GM23338 (cell line): ENCODE data around the gene TRMT13. TPM values are rescaled to one million over a fixed set of nuclear protein-coding genes. Genes with fewer than 3 reads are reported as not detected.

Experiments
- ATAC-seq: fragments of 200-7000 bp; cut with Tn5 transposase; 3 replicates; pipeline ENCODE4 v1.9.1; 2020
- DNase-seq: peaks from one replicate; pipeline ENCODE4 v3.0.0-alpha.2; 2015; ENCODE audit warnings: low spot score
- H2AFZ ChIP-seq: fragments of 200-600 bp; sonication (generic); 2 replicates; pipeline ENCODE4 v1.8.0; 2016; ENCODE audit warnings: antibody characterized with exemption, mild to moderate bottlenecking, moderate library complexity
- H3F3A ChIP-seq: fragments of 200-600 bp; sonication (generic); replicated peaks from 2 replicates; pipeline ENCODE4 v1.8.0; 2017; ENCODE audit warnings: antibody characterized with exemption, mixed run types, low read depth
- H3K27ac ChIP-seq: fragments of 200-600 bp; sonication (generic); 2 replicates; pipeline ENCODE4 v1.6.1; 2016; ENCODE audit warnings: low read depth
- H3K27me3 ChIP-seq: fragments of 200-600 bp; sonication (generic); 2 replicates; pipeline ENCODE4 v1.8.0; 2016; ENCODE audit warnings: mild to moderate bottlenecking, mixed run types, moderate library complexity; ENCODE audit not compliant: insufficient read depth
- H3K36me3 ChIP-seq: fragments of 200-600 bp; sonication (generic); 2 replicates; pipeline ENCODE4 v1.8.0; 2016; ENCODE audit warnings: mild to moderate bottlenecking; ENCODE audit not compliant: insufficient read depth
- H3K4me1 ChIP-seq: fragments of 200-600 bp; sonication (generic); 2 replicates; pipeline ENCODE4 v1.8.0; 2016; ENCODE audit warnings: mild to moderate bottlenecking, moderate library complexity; ENCODE audit not compliant: insufficient read depth
- H3K4me2 ChIP-seq: fragments of 200-600 bp; sonication (generic); 2 replicates; pipeline ENCODE4 v1.7.1; 2017; ENCODE audit warnings: mixed run types
- H3K4me3 ChIP-seq: fragments of 200-600 bp; sonication (generic); 2 replicates; pipeline ENCODE4 v1.6.1; 2016; ENCODE audit warnings: mixed run types
- H3K79me2 ChIP-seq: fragments of 200-600 bp; sonication (generic); replicated peaks from 2 replicates; pipeline ENCODE4 v1.8.0; 2017; ENCODE audit warnings: mild to moderate bottlenecking; ENCODE audit not compliant: insufficient read depth
- H3K9me2 ChIP-seq: fragments of 200-600 bp; sonication (generic); 2 replicates; pipeline ENCODE4 v1.8.0; 2017; ENCODE audit not compliant: insufficient read depth
- H4K20me1 ChIP-seq: fragments of 200-600 bp; sonication (generic); replicated peaks from 2 replicates; pipeline ENCODE4 v1.8.0; 2017; ENCODE audit warnings: mild to moderate bottlenecking; ENCODE audit not compliant: insufficient read depth
- H3K27ac Mint-ChIP-seq: 2 replicates; pipeline ENCODE4 v1.8.0; 2020; ENCODE audit warnings: inconsistent platforms, mild to moderate bottlenecking, moderate library complexity, mixed read lengths
- H3K27me3 Mint-ChIP-seq: 3 replicates; pipeline ENCODE4 v1.8.0; 2022; ENCODE audit warnings: low read depth, mild to moderate bottlenecking, moderate library complexity, mixed read lengths, inconsistent platforms; ENCODE audit not compliant: insufficient read depth, poor library complexity
- H3K36me3 Mint-ChIP-seq: 3 replicates; pipeline ENCODE4 v1.8.0; 2021; ENCODE audit warnings: low read depth, mild to moderate bottlenecking, inconsistent platforms, moderate library complexity, mixed read lengths
- H3K4me1 Mint-ChIP-seq: 3 replicates; pipeline ENCODE4 v1.8.0; 2020; ENCODE audit warnings: mild to moderate bottlenecking, inconsistent platforms, mixed read lengths
- H3K4me3 Mint-ChIP-seq: 3 replicates; pipeline ENCODE4 v1.8.0; 2021; ENCODE audit warnings: moderate library complexity, mild to moderate bottlenecking, inconsistent platforms, mixed read lengths
- H3K9me3 Mint-ChIP-seq: 3 replicates; pipeline ENCODE4 v1.8.0; 2020; ENCODE audit warnings: moderate library complexity, mild to moderate bottlenecking, inconsistent platforms, mixed read lengths
- CREB1 ChIP-seq: fragments of 250-450 bp; sonication (Bioruptor Pico); IDR thresholded peaks from 2 replicates; pipeline ENCODE4 v1.5.0; 2020; ENCODE audit warnings: low read depth, mild to moderate bottlenecking, moderate library complexity
- EZH2 ChIP-seq: fragments of 200-600 bp; sonication (generic); IDR thresholded peaks from one replicate; pipeline ENCODE4 v1.8.0; 2017; ENCODE audit warnings: antibody characterized with exemption, mild to moderate bottlenecking, low read depth; ENCODE audit not compliant: unreplicated experiment
- EZH2phosphoT487 ChIP-seq: fragments of 200-600 bp; sonication (generic); IDR thresholded peaks from one replicate; pipeline ENCODE4 v1.8.1; 2018; ENCODE audit warnings: antibody characterized with exemption; ENCODE audit not compliant: unreplicated experiment
- JUNB ChIP-seq: IDR thresholded peaks from one replicate; pipeline ENCODE4 v1.6.1; 2016; ENCODE audit warnings: antibody characterized with exemption; ENCODE audit not compliant: unreplicated experiment
- NANOG ChIP-seq: IDR thresholded peaks from 2 replicates; pipeline ENCODE4 v1.6.1; 2016; ENCODE audit warnings: antibody characterized with exemption, borderline replicate concordance
- POLR2AphosphoS5 ChIP-seq: IDR thresholded peaks from 2 replicates; pipeline ENCODE4 v1.6.1; 2016; ENCODE audit warnings: antibody characterized with exemption, low read depth
- STAT1 ChIP-seq: IDR thresholded peaks from one replicate; pipeline ENCODE4 v1.6.1; 2016; ENCODE audit warnings: antibody characterized with exemption; ENCODE audit not compliant: unreplicated experiment
- ZNF114 ChIP-seq: fragments of 250-450 bp; sonication (Bioruptor Pico); IDR thresholded peaks from 2 replicates; pipeline ENCODE4 v1.5.0; 2020; ENCODE audit warnings: mild to moderate bottlenecking, moderate library complexity
- ZNF331 ChIP-seq: fragments of 250-450 bp; sonication (Bioruptor Pico); IDR thresholded peaks from 2 replicates; pipeline ENCODE4 v1.5.0; 2020; ENCODE audit warnings: low read depth, mild to moderate bottlenecking, moderate library complexity
- polyA plus RNA-seq: library from polyadenylated mRNA; unstranded; fragments of >200 nt; fragmentation: Nextera tagmentation; extraction: Ambion mirVana; gene quantifications from 2 replicates; pipeline ENCODE4 v1.2.1, GENCODE V29; 2016
- total RNA-seq: library from RNA; depleted of rRNA; stranded (reverse); fragments of >200 nt; shearing (Covaris generic); gene quantifications from 2 replicates; pipeline ENCODE4 v1.2.3, GENCODE V29; 2014
- TF ChIP-seq, protein P1 (sequence below): fragments of 250-450 bp; sonication (Bioruptor Pico); IDR thresholded peaks from 2 replicates; pipeline ENCODE4 v1.5.0; 2020; ENCODE audit warnings: mild to moderate bottlenecking, moderate library complexity
- TF ChIP-seq, protein P2 (sequence below), 2 experiments: fragments of 200-600 bp in 1 of 2; sonication (generic) in 1 of 2; conservative IDR thresholded peaks; 2 replicates each; pipeline versions ENCODE4 v1.5.1 to v1.6.1; 2016 to 2017; ENCODE audit warnings: antibody characterized with exemption in 2 of 2, low read depth in 2 of 2, mild to moderate bottlenecking in 2 of 2, moderate library complexity in 1 of 2
- TF ChIP-seq, protein P3 (sequence below): IDR thresholded peaks from one replicate; pipeline ENCODE4 v1.6.1; 2018; ENCODE audit warnings: antibody characterized with exemption; ENCODE audit not compliant: unreplicated experiment
- TF ChIP-seq, protein P4 (sequence below): IDR thresholded peaks from 2 replicates; pipeline ENCODE4 v1.6.1; 2016; ENCODE audit warnings: antibody characterized with exemption

The TRMT13 gene
- total and polyA plus RNA-seq, 2 experiments from 2014 or later: 14.5 to 22.8 TPM

DNA sequence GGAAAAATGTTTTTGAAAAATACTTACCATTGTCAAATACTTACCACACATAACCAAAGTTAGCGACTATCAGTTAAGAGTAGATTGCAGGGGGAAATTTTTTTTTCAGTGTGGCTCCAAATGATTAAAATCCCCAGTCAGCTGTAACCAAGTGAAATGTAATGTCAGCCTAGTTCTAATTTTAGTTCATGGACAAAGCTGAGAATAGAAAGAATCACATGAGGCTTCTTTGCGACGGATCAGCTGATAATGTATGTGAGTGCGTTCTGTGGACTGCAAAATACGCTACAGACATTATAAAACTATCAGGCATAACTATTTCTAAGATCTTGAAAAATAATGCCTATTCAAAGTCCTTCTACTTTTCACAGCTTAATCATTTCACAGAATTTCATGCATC is 45.1 kb downstream of the TRMT13 start, which contains the start of gene LRRC39:
TSS of gene LRRC39 (minus strand) at position 166 of the 400 bp plus-strand sequence. CDS start 9,740 bp downstream, outside the sequence.
- no peak within 1 kb of the TSS for H3K4me3 Mint-ChIP-seq
- H3K9me2 ChIP-seq: no peaks in the 10 kb centered on the region
- H3K9me3 Mint-ChIP-seq: no peaks in the 10 kb centered on the region
- no peaks in the 10 kb centered on the region for H3K4me1 Mint-ChIP-seq
- H4K20me1 ChIP-seq: no peaks in the 10 kb centered on the region
- no peak within 1 kb of the TSS for H2AFZ ChIP-seq
- peaks cover 1% of the 10 kb centered on the region for H3K27me3 Mint-ChIP-seq
- H3K27ac Mint-ChIP-seq: no peak within 1 kb of the TSS
- no peak within 1 kb of the TSS for H3K27ac ChIP-seq
- H3K4me3 ChIP-seq: no peak within 1 kb of the TSS
- H3F3A ChIP-seq: no peaks in the 10 kb centered on the region
- ATAC-seq: no peak
- H3K27me3 ChIP-seq: no peaks in the 10 kb centered on the region
- TF ChIP-seq, protein P1, sequence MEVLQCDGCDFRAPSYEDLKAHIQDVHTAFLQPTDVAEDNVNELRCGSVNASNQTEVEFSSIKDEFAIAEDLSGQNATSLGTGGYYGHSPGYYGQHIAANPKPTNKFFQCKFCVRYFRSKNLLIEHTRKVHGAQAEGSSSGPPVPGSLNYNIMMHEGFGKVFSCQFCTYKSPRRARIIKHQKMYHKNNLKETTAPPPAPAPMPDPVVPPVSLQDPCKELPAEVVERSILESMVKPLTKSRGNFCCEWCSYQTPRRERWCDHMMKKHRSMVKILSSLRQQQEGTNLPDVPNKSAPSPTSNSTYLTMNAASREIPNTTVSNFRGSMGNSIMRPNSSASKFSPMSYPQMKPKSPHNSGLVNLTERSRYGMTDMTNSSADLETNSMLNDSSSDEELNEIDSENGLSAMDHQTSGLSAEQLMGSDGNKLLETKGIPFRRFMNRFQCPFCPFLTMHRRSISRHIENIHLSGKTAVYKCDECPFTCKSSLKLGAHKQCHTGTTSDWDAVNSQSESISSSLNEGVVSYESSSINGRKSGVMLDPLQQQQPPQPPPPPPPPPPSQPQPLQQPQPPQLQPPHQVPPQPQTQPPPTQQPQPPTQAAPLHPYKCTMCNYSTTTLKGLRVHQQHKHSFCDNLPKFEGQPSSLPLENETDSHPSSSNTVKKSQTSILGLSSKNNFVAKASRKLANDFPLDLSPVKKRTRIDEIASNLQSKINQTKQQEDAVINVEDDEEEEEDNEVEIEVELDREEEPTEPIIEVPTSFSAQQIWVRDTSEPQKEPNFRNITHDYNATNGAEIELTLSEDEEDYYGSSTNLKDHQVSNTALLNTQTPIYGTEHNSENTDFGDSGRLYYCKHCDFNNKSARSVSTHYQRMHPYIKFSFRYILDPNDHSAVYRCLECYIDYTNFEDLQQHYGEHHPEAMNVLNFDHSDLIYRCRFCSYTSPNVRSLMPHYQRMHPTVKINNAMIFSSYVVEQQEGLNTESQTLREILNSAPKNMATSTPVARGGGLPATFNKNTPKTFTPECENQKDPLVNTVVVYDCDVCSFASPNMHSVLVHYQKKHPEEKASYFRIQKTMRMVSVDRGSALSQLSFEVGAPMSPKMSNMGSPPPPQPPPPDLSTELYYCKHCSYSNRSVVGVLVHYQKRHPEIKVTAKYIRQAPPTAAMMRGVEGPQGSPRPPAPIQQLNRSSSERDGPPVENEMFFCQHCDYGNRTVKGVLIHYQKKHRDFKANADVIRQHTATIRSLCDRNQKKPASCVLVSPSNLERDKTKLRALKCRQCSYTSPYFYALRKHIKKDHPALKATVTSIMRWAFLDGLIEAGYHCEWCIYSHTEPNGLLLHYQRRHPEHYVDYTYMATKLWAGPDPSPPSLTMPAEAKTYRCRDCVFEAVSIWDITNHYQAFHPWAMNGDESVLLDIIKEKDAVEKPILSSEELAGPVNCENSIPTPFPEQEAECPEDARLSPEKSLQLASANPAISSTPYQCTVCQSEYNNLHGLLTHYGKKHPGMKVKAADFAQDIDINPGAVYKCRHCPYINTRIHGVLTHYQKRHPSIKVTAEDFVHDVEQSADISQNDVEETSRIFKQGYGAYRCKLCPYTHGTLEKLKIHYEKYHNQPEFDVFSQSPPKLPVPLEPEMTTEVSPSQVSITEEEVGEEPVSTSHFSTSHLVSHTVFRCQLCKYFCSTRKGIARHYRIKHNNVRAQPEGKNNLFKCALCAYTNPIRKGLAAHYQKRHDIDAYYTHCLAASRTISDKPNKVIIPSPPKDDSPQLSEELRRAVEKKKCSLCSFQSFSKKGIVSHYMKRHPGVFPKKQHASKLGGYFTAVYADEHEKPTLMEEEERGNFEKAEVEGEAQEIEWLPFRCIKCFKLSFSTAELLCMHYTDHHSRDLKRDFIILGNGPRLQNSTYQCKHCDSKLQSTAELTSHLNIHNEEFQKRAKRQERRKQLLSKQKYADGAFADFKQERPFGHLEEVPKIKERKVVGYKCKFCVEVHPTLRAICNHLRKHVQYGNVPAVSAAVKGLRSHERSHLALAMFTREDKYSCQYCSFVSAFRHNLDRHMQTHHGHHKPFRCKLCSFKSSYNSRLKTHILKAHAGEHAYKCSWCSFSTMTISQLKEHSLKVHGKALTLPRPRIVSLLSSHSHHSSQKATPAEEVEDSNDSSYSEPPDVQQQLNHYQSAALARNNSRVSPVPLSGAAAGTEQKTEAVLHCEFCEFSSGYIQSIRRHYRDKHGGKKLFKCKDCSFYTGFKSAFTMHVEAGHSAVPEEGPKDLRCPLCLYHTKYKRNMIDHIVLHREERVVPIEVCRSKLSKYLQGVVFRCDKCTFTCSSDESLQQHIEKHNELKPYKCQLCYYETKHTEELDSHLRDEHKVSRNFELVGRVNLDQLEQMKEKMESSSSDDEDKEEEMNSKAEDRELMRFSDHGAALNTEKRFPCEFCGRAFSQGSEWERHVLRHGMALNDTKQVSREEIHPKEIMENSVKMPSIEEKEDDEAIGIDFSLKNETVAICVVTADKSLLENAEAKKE (CRISPR knock-in tag): no peak
- TF ChIP-seq JUNB (no peak), EZH2phosphoT487 (no peak), ZNF331 (CRISPR knock-in tag) (no peak), EZH2 (no peak), ZNF114 (CRISPR knock-in tag) (no peak), CREB1 (no peak), NANOG (no peak), STAT1 (no peak), POLR2AphosphoS5 (no peak)
- TF ChIP-seq, protein P2, sequence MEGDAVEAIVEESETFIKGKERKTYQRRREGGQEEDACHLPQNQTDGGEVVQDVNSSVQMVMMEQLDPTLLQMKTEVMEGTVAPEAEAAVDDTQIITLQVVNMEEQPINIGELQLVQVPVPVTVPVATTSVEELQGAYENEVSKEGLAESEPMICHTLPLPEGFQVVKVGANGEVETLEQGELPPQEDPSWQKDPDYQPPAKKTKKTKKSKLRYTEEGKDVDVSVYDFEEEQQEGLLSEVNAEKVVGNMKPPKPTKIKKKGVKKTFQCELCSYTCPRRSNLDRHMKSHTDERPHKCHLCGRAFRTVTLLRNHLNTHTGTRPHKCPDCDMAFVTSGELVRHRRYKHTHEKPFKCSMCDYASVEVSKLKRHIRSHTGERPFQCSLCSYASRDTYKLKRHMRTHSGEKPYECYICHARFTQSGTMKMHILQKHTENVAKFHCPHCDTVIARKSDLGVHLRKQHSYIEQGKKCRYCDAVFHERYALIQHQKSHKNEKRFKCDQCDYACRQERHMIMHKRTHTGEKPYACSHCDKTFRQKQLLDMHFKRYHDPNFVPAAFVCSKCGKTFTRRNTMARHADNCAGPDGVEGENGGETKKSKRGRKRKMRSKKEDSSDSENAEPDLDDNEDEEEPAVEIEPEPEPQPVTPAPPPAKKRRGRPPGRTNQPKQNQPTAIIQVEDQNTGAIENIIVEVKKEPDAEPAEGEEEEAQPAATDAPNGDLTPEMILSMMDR (conservative IDR thresholded peaks at IDR 0.05; ENCODE audit: low read depth in 2 of 2): no peak
- TF ChIP-seq, protein P3, sequence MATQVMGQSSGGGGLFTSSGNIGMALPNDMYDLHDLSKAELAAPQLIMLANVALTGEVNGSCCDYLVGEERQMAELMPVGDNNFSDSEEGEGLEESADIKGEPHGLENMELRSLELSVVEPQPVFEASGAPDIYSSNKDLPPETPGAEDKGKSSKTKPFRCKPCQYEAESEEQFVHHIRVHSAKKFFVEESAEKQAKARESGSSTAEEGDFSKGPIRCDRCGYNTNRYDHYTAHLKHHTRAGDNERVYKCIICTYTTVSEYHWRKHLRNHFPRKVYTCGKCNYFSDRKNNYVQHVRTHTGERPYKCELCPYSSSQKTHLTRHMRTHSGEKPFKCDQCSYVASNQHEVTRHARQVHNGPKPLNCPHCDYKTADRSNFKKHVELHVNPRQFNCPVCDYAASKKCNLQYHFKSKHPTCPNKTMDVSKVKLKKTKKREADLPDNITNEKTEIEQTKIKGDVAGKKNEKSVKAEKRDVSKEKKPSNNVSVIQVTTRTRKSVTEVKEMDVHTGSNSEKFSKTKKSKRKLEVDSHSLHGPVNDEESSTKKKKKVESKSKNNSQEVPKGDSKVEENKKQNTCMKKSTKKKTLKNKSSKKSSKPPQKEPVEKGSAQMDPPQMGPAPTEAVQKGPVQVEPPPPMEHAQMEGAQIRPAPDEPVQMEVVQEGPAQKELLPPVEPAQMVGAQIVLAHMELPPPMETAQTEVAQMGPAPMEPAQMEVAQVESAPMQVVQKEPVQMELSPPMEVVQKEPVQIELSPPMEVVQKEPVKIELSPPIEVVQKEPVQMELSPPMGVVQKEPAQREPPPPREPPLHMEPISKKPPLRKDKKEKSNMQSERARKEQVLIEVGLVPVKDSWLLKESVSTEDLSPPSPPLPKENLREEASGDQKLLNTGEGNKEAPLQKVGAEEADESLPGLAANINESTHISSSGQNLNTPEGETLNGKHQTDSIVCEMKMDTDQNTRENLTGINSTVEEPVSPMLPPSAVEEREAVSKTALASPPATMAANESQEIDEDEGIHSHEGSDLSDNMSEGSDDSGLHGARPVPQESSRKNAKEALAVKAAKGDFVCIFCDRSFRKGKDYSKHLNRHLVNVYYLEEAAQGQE: no peak
- TF ChIP-seq, protein P4, sequence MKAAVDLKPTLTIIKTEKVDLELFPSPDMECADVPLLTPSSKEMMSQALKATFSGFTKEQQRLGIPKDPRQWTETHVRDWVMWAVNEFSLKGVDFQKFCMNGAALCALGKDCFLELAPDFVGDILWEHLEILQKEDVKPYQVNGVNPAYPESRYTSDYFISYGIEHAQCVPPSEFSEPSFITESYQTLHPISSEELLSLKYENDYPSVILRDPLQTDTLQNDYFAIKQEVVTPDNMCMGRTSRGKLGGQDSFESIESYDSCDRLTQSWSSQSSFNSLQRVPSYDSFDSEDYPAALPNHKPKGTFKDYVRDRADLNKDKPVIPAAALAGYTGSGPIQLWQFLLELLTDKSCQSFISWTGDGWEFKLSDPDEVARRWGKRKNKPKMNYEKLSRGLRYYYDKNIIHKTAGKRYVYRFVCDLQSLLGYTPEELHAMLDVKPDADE: no peak
- no peak within 1 kb of the TSS for H3K4me2 ChIP-seq
- H3K36me3 ChIP-seq: no peaks in the 10 kb centered on the region
- no peaks in the 10 kb centered on the region for H3K4me1 ChIP-seq
- DNase-seq: no peak
- no peaks in the 10 kb centered on the region for H3K36me3 Mint-ChIP-seq
- H3K79me2 ChIP-seq: no peaks in the 10 kb centered on the region
